AG04449 (cell line): ENCODE results near the gene BNIPL.
A peak's percentile ranks its signal among the peaks of the same experiment; 100 is the strongest.

Experiments used
- CTCF ChIA-PET: fragments of 350-600 bp; formaldehyde crosslinking; extraction: SDS; loops from one replicate; lab custom pipeline; 2021; ENCODE audit warnings: antibody characterized with exemption; lab: Yijun Ruan, JAX
- POLR2A ChIA-PET: fragments of 400-600, 350-600 bp; formaldehyde crosslinking; extraction: SDS; loops from one replicate; lab custom pipeline; 2020; ENCODE audit warnings: antibody characterized with exemption, inconsistent platforms; lab: Yijun Ruan, JAX
- DNase-seq: peaks from one replicate; pipeline ENCODE4 v3.0.0-alpha.2; 2010; ENCODE audit warnings: low read depth, low spot score
- H3K4me3 ChIP-seq: 2 replicates; pipeline ENCODE4 v1.5.1; 2011; ENCODE audit warnings: low read depth, mild to moderate bottlenecking, control low read depth, low read length
- TF ChIP-seq, protein P1 (sequence below): IDR thresholded peaks from one replicate; pipeline ENCODE4 v1.5.1; 2011; ENCODE audit warnings: mild to moderate bottlenecking, moderate library complexity, low read length, control low read depth, inconsistent platforms; ENCODE audit not compliant: insufficient read depth; ENCODE audit errors: missing control alignments

BNIPL gene

DNA sequence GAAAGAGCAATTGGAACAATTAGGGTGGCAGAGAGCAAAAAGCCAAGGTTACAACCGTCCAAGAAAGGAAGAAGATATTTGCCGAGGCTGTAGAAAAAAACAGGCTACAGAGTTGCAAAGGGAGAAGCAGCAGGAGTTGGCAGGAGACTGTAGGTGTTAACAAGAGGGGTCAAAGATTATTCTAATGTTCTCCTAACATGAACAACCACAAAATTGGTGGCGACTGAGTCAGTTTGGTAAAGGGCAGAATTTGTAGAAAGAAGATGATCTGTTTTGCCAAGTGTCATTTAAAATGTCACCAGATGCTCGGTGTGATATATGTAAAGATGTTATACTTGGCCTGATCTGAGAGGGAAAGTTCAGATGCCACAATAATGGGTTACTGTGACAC, 28.5 kb upstream of the BNIPL start:
- CTCF ChIA-PET, result interaction anchor here (1.0 to 16.2 kb wide), 5 partner anchors 8 to 26 kb away, joined by 3 to 551 read pairs (median 9); partner anchors contain the start of genes ANXA9 and CERS2
- DNase-seq, result no peak
- peak overlapping the region; percentile 28 for H3K4me3 ChIP-seq
- POLR2A ChIA-PET, result no interaction called here
- TF ChIP-seq, protein P1, sequence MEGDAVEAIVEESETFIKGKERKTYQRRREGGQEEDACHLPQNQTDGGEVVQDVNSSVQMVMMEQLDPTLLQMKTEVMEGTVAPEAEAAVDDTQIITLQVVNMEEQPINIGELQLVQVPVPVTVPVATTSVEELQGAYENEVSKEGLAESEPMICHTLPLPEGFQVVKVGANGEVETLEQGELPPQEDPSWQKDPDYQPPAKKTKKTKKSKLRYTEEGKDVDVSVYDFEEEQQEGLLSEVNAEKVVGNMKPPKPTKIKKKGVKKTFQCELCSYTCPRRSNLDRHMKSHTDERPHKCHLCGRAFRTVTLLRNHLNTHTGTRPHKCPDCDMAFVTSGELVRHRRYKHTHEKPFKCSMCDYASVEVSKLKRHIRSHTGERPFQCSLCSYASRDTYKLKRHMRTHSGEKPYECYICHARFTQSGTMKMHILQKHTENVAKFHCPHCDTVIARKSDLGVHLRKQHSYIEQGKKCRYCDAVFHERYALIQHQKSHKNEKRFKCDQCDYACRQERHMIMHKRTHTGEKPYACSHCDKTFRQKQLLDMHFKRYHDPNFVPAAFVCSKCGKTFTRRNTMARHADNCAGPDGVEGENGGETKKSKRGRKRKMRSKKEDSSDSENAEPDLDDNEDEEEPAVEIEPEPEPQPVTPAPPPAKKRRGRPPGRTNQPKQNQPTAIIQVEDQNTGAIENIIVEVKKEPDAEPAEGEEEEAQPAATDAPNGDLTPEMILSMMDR, result no peak

DNA sequence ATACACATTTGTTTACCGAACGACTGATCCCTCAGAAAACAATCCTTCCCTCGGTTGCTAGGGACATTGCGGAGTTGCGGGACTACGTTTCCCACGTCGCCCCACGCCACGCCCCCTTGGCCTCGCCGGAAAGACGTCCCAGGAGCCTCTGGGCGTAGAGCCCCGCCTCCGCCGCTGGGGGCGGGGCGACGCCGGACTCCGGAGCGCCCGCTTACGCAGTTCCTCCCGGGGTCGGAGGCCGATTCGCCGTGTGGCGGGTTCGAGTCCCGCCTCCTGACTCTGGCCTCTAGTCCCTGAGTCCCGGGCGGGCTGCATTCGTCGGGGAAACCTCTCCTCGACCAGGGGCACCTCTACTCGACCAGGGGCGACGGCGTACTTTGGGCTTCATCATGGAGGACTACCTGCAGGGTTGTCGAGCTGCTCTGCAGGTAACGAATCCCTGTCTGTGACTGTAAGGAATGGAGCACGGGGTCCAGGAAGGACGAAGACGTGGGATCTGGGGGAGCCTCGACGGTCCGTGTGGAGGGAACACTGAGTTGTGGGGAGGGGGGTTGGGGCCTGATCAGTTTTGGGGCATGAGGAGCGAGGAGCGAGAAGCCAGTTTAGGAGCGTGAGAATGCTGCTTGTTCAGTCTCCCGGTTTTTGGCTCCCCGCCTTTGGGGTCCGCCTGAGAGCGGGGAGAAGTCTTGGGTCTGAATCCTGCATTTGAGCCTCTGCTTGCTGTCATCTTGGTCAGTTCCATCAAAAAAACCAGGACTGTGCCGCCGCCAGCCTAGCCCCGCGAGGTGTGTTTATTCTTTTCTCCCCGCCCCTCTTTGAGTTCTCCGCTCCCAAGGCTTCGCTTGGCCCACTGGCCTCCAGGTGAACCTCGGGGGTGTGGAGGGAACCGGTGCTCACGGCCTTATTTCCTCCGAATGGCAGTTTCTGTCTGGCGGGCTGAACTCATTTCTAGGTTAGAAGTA, 27.9 kb upstream of the BNIPL start, which contains the start of gene PRUNE1:
Gene PRUNE1, plus strand, starts transcription at position 206 of the 962 bp plus-strand sequence. Its CDS starts 184 bp downstream, at position 390.
- ChIA-PET CTCF (interaction anchor here (1.0 kb wide), 1 partner anchor 9 kb away, joined by 3 read pairs; no protein-coding TSS in a partner anchor), POLR2A (no interaction called here)
- TF ChIP-seq, protein P1, result no peak
- H3K4me3 ChIP-seq, result peak within 1 kb of the TSS; percentile 89
- no peak for DNase-seq

DNA sequence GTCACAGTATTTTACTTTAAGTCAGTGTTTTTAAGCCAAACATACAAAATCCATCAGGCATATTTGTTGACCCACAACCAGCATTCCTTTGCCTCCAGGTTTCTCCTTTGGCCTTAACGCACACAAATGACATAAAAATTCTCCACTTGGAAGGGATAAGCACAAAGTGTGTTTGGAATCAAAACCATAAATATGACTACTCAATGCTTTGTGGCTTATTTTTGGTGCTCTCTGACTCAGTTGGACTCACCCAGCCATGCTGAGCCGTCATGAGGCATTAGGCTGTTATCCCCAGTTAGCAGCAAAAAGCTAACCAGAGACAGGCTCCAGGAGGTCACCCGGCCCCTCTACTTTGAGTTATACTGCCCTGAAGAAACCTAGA, 27.2 kb upstream of the BNIPL start:
- H3K4me3 ChIP-seq, result peak overlapping the region; percentile 89
- POLR2A ChIA-PET, result no interaction called here
- DNase-seq, result no peak
- CTCF ChIA-PET, result interaction anchor here (1.0 to 2.3 kb wide), 2 partner anchors 15 to 90 kb away, joined by 3 to 11 read pairs; no protein-coding TSS in a partner anchor
- TF ChIP-seq, protein P1, result no peak

DNA sequence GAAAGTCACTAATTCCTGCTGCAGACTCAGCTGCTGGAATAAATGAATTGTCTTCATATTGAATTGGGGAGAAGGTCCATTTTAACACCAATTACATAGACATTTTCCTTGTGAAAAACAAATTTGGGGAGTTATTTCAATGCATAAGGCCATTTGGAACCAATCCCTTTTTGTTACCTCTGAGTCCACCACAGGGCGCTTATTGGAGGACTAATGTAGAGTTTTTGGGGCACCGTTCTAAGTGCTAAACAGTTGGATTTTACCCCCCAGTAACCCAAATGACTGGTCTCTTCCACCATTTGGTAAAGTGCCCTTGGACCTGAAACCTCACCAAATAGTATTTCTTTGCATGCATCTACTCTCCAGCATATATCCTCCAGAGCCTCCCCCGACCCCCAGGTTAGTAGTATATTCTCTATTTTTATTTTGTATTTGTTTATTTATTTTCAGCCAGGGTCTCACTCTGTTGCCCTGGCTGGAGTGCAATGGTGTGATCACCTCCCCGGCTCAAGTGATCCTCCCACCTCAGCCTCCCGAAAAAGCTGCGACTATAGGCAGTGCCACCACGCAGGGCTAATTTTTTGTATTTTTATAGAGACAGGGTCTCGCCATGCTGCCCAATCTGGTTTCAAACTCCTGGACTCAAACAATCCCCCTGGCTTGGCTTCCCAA, 26.6 kb upstream of the BNIPL start:
- no peak overlapping the region for H3K4me3 ChIP-seq
- ChIA-PET CTCF (interaction anchor here (0.6 to 2.3 kb wide), 6 partner anchors 15 to 90 kb away, joined by 3 to 11 read pairs (median 4); partner anchors contain the start of gene C1orf56), POLR2A (no interaction called here)
- DNase-seq, result no peak
- TF ChIP-seq, protein P1, result no peak

DNA sequence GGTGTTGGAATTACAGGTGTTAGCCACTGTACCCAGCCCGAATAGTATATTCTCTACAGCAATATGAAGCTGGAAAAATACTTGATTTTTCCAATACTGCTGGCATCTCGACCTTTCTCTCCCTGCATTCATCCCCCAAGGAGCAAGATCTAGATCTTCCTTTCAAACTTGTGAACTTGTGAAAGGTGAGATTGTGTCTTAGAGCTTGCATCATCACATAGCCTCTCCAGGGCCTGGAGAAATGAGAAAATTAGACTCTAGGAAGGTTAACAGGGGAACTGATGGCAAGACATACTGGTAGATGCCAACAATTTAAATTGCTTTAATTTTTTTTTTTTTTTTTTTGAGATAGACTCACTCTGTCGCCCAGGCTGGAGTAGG, 26.1 kb upstream of the BNIPL start:
- no peak overlapping the region for H3K4me3 ChIP-seq
- TF ChIP-seq, protein P1, result no peak
- DNase-seq, result no peak
- ChIA-PET CTCF (interaction anchor here (0.6 to 2.3 kb wide), 6 partner anchors 14 to 89 kb away, joined by 3 to 11 read pairs (median 4); partner anchors contain the start of gene C1orf56), POLR2A (no interaction called here)
